ENCODE measurements around the gene ARHGEF40.

DNA sequence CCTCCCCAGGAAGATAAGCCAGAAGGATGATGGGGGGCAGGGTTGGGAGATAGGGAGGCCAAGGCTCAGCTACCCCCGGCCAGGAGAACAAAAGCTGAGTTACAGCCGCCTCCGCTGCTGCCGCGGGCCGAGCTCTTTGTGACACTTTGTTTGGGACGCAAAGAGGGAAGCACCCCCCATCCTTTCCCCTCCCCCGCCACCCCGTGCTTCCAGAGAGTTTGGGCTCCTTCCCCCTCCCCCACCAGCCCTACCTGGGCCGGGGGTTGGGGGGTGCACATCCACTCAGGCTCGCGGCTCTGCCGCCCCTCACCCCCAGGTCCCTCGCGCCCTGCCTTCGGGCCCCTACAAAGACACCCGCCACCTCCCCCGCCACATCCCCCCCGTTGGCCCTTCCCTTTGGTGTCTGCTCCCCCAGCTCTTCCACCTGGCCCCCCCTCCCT is 27.6 kb downstream of the ARHGEF40 start:
- TF ChIP-seq, protein P1, sequence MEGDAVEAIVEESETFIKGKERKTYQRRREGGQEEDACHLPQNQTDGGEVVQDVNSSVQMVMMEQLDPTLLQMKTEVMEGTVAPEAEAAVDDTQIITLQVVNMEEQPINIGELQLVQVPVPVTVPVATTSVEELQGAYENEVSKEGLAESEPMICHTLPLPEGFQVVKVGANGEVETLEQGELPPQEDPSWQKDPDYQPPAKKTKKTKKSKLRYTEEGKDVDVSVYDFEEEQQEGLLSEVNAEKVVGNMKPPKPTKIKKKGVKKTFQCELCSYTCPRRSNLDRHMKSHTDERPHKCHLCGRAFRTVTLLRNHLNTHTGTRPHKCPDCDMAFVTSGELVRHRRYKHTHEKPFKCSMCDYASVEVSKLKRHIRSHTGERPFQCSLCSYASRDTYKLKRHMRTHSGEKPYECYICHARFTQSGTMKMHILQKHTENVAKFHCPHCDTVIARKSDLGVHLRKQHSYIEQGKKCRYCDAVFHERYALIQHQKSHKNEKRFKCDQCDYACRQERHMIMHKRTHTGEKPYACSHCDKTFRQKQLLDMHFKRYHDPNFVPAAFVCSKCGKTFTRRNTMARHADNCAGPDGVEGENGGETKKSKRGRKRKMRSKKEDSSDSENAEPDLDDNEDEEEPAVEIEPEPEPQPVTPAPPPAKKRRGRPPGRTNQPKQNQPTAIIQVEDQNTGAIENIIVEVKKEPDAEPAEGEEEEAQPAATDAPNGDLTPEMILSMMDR (IDR thresholded peaks at IDR 0.05; ENCODE audit: low read depth, low read length), result no peak
- TF ChIP-seq EZH2phosphoT487 (IDR thresholded peaks at IDR 0.05; ENCODE audit: low read depth), result no peak
